AG09309 (cell line): Measurements from ENCODE around the gene TALDO1.

ENCODE experiments used
- DNase-seq: peaks from one replicate; pipeline ENCODE4 v3.0.0-alpha.2; 2010; ENCODE audit warnings: low read depth
- H3K4me3 ChIP-seq: 2 replicates; pipeline ENCODE4 v1.5.1; 2011; ENCODE audit warnings: mild to moderate bottlenecking, low read depth, low read length, moderate library complexity; ENCODE audit not compliant: control insufficient read depth
- CTCF ChIP-seq: IDR thresholded peaks from 2 replicates; pipeline ENCODE4 v1.5.1; 2011; ENCODE audit warnings: mild to moderate bottlenecking, low read depth, low read length, inconsistent platforms; ENCODE audit not compliant: insufficient read depth, control insufficient read depth; ENCODE audit errors: missing control alignments

TALDO1 gene

DNA sequence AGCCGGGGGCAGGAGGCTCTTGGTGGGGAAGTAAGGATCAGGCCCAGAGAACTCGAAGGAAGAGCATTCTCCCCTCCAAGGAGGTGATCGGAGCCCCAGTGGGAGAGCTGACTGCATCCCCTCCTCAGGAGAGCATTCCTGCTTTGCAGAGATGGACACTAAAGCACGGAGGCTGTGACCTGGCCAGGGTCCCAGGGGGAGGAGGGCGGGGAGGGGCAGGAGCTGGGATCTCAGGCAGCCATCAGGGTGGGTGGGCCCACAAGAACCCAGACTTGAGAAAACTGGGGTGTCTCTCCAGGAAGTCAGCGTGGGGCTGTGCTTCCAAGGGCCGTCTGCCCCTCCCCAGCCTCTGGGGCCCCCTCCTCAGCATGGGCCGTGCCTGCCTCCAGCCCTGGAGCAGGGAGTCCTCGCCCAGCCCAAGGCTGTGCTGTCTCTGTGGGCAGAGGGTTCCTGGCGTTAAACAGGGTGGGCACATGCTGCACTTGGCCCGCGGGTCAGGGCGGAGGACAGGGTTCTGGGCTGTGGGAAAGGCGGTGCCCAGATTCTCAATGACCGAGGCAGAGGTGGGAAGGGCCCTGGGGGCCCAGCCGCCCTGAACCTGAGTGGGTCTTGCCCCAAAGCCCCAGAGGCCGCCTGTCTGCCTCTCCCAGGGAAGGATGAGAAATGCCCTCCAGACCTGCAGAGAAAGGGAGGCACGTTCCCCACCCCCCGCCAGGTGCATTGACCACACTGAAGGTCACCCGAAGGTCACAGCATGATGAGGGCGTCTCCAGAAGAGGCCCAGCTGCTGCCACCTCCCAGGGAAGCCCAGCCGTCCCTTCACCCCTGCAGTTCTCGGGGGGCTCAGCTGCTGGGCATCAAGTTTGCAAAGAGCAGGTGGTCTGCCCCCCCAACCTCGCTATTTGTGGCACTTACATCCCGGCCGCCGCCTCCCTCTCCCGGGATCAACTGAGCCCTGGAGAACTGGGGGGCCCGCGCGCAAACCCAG lies 42.0 kb downstream of the TALDO1 start:
- peak overlapping the region; percentile 12 for H3K4me3 ChIP-seq
- DNase-seq: no peak
- no peak for TF ChIP-seq CTCF

- no peak for DNase-seq
- peak within 1 kb of the TSS; percentile 12 for H3K4me3 ChIP-seq
- TF ChIP-seq CTCF: no peak
These were observed 42.7 kb downstream of the TALDO1 start, which contains the start of gene CEND1 for GRCh38 chr11:789943-790342. Gene CEND1, minus strand, starts transcription at chr11:790090. Its CDS starts 1,514 bp downstream, at chr11:788576.

- H3K4me3 ChIP-seq: no peak overlapping the region
- no peak for TF ChIP-seq CTCF
- no peak for DNase-seq
These were observed 43.7 kb downstream of the TALDO1 start for GRCh38 chr11:790721-791564.

DNA sequence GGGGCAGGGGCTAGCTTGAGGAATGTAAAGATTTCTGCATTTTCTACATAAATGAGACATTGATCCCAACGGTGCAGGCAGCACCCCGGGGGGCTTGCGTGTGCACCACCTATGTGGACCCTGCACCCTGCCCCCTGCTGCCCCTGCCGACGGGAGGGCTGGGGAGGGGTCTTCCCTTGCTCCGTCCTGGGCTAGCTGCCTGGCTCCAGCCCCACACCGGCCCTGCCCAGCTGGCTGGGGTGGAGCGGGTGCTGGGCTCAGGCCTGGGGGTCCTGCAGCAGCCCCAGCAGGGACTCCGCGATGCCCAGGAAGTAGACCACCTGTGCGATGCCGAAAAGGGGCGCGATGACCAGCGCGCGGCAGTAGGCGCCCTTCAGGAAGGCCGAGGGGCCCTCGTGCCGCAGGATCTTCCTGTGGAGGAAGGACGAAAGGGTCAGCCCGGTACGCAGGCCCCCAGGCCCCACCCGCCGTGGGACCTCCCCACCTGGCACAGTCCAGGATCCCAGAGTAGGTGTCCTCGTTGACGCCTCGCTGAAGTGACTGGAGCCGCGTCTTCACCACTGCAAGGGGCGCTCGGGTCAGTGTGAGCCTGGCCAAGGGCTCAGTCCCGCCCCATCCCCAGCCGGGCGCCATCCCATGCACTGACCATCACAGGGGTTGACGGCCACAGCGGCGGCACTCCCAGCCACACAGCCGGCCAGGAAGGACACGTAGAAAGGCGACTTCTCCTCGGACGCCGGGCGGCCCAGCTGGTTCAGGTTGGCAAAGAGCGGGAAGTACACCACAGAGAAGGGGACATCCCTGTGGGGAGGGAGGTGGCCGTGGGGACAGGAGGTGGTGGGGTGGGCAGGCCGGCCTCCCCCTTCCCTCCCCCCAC lies 44.6 kb downstream of the TALDO1 start:
- no peak for TF ChIP-seq CTCF
- no peak overlapping the region for H3K4me3 ChIP-seq
- no peak for DNase-seq

- no peak overlapping the region for H3K4me3 ChIP-seq
- TF ChIP-seq CTCF: no peak
- no peak for DNase-seq
These were observed 45.2 kb downstream of the TALDO1 start for GRCh38 chr11:792535-792821.

DNA sequence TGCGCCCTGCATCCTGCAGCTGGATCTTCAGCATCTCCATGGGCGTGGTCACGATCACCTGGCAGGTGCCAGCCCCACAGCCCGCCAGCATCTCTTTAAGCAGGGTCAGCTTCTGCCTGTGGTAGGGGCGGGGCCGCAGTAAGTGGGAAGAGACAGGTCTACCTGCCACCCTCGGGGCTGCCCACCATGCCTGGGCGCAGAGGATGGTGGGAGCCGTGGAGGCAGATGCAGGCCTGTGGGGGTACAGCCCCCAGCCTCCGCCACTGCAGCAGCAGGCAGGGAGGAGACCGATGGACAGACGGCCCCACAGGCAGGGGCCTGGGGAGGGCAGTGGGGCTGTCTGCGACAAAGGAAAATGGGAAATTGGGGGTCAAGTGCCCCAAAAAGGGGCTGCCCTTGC lies 45.6 kb downstream of the TALDO1 start:
- no peak overlapping the region for H3K4me3 ChIP-seq
- TF ChIP-seq CTCF: no peak
- DNase-seq: no peak
